Activated B cell treated with CpG ODN at 0.5 μM for 24 hours (primary cell): Measurements from ENCODE around the gene PRKN. TPM values are rescaled to one million over a fixed set of nuclear protein-coding genes. Genes with fewer than 3 reads are reported as not detected.

ENCODE experiments used
- ATAC-seq: fragments of 200-7000 bp; cut with Tn5 transposase; one replicate; pipeline ENCODE4 v1.10.0; 2021; ENCODE audit warnings: low read depth, mild to moderate bottlenecking, moderate library complexity
- CTCF ChIA-PET: fragments of 350-600 bp; sonication (Branson Sonifier 250); formaldehyde crosslinking; loops from one replicate; lab custom pipeline; 2021; ENCODE audit warnings: antibody characterized with exemption; lab: Charles Lee
- POLR2A ChIA-PET: fragments of 350-600 bp; sonication (Branson Sonifier 250); formaldehyde crosslinking; loops from one replicate; lab custom pipeline; 2021; ENCODE audit warnings: antibody characterized with exemption; lab: Charles Lee
- DNase-seq: peaks from one replicate; pipeline ENCODE4 v3.0.0; 2022
- H3K27ac Mint-ChIP-seq: one replicate; pipeline ENCODE4 v1.8.0; 2020; ENCODE audit warnings: mixed read lengths
- H3K27me3 Mint-ChIP-seq: one replicate; pipeline ENCODE4 v1.8.0; 2021; ENCODE audit warnings: mixed read lengths
- H3K36me3 Mint-ChIP-seq: one replicate; pipeline ENCODE4 v1.8.0; 2021; ENCODE audit warnings: low read depth, mixed read lengths
- H3K4me1 Mint-ChIP-seq: one replicate; pipeline ENCODE4 v1.8.0; 2021; ENCODE audit warnings: mixed read lengths
- H3K4me3 Mint-ChIP-seq: one replicate; pipeline ENCODE4 v1.8.0; 2020; ENCODE audit warnings: mild to moderate bottlenecking, mixed read lengths
- H3K9me3 Mint-ChIP-seq: one replicate; pipeline ENCODE4 v1.8.0; 2020; ENCODE audit warnings: mixed read lengths
- intact Hi-C: fragments of 100-400 bp; cut with micrococcal nuclease; formaldehyde crosslinking; loops from one replicate; pipeline ENCODE4 v1.15.1; 2024
- total RNA-seq: library from RNA; stranded (reverse); gene quantifications from 2 replicates; pipeline ENCODE4 v1.2.3, GENCODE V29; 2022
- TF ChIP-seq, protein P1 (sequence below): fragments of 200-600 bp; IDR thresholded peaks from one replicate; pipeline ENCODE4 v1.8.0; 2022; ENCODE audit warnings: antibody characterized with exemption, mild to moderate bottlenecking

Gene PRKN
- total RNA-seq, 1 donor from 2014 or later = 2.3 TPM

DNA sequence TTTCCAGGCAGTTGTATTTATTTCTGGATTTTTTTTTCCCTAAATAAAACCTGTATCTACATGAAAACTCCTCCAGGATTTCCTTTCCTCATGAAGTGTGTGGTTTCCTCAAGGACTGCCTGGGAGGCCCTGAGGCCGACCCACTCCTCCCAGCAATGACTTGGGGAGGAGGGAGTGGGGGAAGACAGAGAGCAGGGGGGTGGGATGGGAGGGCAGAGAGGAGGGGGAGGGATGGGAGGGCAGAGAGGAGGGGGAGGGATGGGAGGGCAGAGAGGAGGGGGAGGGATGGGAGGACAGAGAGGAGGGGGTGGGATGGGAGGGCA, 1291.9 kb downstream of the PRKN start:
- CTCF ChIA-PET = no interaction called here
- Mint-ChIP-seq H3K36me3 (no peaks in the 10 kb centered on the region), H3K9me3 (no peaks in the 10 kb centered on the region), H3K4me1 (no peaks in the 10 kb centered on the region), H3K27ac (no peak overlapping the region), H3K27me3 (no peaks in the 10 kb centered on the region), H3K4me3 (no peak overlapping the region)
- TF ChIP-seq, protein P1, sequence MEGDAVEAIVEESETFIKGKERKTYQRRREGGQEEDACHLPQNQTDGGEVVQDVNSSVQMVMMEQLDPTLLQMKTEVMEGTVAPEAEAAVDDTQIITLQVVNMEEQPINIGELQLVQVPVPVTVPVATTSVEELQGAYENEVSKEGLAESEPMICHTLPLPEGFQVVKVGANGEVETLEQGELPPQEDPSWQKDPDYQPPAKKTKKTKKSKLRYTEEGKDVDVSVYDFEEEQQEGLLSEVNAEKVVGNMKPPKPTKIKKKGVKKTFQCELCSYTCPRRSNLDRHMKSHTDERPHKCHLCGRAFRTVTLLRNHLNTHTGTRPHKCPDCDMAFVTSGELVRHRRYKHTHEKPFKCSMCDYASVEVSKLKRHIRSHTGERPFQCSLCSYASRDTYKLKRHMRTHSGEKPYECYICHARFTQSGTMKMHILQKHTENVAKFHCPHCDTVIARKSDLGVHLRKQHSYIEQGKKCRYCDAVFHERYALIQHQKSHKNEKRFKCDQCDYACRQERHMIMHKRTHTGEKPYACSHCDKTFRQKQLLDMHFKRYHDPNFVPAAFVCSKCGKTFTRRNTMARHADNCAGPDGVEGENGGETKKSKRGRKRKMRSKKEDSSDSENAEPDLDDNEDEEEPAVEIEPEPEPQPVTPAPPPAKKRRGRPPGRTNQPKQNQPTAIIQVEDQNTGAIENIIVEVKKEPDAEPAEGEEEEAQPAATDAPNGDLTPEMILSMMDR = no peak
- intact Hi-C loops = no loop called here
- ATAC-seq (no peak), DNase-seq (no peak)
- POLR2A ChIA-PET = no interaction called here

DNA sequence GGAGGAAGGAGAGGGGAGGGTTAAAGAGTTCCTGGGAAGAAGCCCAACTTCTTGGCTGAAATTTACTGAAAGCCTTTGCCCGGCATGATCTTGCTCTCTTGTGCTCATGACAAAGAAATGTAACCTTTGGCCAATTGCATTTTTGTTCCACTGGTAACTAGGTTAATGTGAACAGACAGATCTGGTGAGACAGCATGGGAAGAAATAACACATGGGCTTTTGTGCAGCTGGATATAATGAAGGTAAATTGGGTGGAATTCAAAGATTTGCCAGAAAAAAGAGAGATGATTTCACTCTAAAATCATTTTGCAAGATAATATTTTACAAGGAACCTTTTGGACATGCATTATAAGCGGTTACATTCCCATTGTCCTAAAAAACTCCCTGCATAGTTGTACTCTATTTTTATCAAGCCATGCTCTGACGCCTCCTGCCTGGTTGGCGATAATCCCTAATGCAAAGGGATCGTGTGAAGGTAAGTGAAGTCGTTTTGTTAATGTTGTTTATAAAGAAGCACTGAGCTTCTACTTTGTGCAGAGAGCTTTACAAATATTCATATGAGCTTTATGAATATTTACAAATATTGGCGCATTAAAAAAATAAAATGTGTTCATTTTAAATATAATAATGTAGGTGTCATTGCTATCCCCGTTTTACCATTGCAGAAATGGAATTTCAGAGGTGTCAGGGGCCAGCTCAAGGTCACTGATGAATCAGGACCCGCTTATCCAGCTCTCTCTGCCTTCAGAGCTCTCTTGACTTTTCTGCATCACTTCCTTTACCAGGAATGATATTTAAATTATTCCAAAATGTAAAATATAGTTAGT, 1292.4 kb downstream of the PRKN start:
- Mint-ChIP-seq H3K36me3 (no peaks in the 10 kb centered on the region), H3K27me3 (no peaks in the 10 kb centered on the region), H3K27ac (no peak overlapping the region), H3K4me3 (no peak overlapping the region), H3K9me3 (no peaks in the 10 kb centered on the region), H3K4me1 (no peaks in the 10 kb centered on the region)
- ATAC-seq = no peak
- ChIA-PET CTCF (no interaction called here), POLR2A (no interaction called here)
- TF ChIP-seq, protein P1 = no peak
- no peak for DNase-seq
- intact Hi-C loops = no loop called here

DNA sequence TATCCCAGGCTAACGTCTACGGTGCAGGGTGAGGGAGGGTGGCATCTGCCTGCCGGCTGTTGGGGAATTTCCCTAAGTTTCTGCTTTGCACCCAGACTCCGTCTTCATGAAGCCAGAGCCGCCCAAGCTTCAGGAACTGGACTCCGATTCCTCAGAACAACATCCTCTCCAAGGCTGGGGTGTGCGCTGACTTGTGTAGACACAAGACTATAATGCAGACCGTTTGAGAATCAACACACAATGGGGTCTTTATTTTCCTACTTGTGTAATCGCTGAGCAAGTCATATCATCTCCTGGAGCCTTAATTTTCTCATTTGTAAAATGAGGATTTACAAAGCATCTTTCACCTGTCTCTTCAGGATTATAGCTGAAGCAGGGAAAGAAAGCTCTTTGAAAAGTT, 1293.2 kb downstream of the PRKN start:
- ChIA-PET POLR2A (no interaction called here), CTCF (no interaction called here)
- ATAC-seq = no peak

DNA sequence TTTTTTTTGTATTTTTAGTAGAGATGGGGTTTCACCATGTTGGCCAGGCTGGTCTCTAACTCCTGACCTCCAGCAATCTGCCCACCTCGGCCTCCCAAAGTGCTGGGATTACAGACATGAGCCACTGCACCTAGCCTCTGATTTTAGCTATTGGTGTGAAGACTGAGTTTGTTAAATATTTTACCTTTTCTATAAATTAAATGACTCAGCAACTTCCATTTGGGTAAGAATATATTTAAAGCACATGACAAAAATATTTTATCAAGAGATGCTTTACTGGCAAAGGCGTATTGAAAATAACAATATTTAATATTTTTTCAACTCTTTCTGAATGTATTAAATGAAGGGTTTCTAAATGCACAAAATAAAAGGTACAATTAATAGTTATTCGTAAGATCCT, 1295.0 kb downstream of the PRKN start:
- ChIA-PET CTCF (no interaction called here), POLR2A (no interaction called here)
- no peak for DNase-seq
- H3K9me3 Mint-ChIP-seq = no peaks in the 10 kb centered on the region
- no peak overlapping the region for H3K4me3 Mint-ChIP-seq
- ATAC-seq = no peak
- no peaks in the 10 kb centered on the region for H3K36me3 Mint-ChIP-seq
- intact Hi-C loops = no loop called here
- no peak overlapping the region for H3K27ac Mint-ChIP-seq
- no peaks in the 10 kb centered on the region for H3K4me1 Mint-ChIP-seq
- TF ChIP-seq, protein P1 = no peak
- H3K27me3 Mint-ChIP-seq = no peaks in the 10 kb centered on the region

More for the DNA sequence above, 1293.2 kb downstream of the PRKN start:
- DNase-seq = no peak
- Mint-ChIP-seq H3K27me3 (no peaks in the 10 kb centered on the region), H3K4me1 (no peaks in the 10 kb centered on the region), H3K36me3 (no peaks in the 10 kb centered on the region), H3K4me3 (no peak overlapping the region), H3K27ac (no peak overlapping the region), H3K9me3 (no peaks in the 10 kb centered on the region)
- TF ChIP-seq, protein P1 = no peak
- intact Hi-C loops = no loop called here

DNA sequence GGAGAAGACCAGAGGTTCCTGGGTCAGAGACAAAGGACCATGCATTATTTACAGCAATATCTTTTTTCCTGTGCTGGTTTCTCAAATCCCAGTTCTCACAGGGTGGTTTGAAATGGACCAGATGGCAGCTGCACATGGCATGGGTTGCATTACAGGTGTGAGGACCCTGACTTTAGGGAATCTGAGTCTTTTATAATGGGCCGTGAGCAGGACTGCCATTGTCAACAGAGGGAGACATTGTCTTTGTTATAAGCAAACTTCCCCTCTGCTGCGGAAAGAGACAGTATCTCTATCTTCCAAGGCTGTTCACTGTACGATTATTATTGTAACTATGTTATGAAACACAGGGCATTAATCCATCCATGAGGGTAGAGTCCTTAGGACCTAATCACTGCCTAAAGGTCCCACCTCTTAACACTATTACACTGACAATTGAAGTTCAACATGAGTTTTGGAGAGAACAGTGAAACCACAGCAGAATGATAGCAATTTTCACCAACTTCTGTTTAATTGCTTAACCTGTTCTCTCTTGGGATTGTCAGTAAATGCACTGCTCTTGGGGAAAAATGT, 1297.6 kb downstream of the PRKN start:
- Mint-ChIP-seq H3K36me3 (no peaks in the 10 kb centered on the region), H3K9me3 (no peaks in the 10 kb centered on the region), H3K27me3 (no peaks in the 10 kb centered on the region), H3K4me3 (no peak overlapping the region), H3K27ac (no peak overlapping the region), H3K4me1 (no peaks in the 10 kb centered on the region)
- DNase-seq = no peak
- no peak for ATAC-seq
- POLR2A ChIA-PET = no interaction called here
- intact Hi-C loops = no loop called here
- CTCF ChIA-PET = no interaction called here
- TF ChIP-seq, protein P1 = no peak
